Body of pancreas (tissue), 4 donors: ENCODE results near the gene ATP8B4.

Experiments used
- CTCF ChIP-seq, 7 experiments: fragments of 450-650 bp in 4 of 7; fragments of 200-600 bp in 3 of 7; sonication (generic) in 3 of 7; IDR thresholded peaks; one replicate each; pipeline ENCODE4 v1.5.1; 2016 to 2019; ENCODE audit warnings: antibody characterized with exemption in 7 of 7
- POLR2A ChIP-seq, 3 donors: fragments of 450-650 bp; IDR thresholded peaks; one replicate each; pipeline ENCODE4 v1.6.1; 2016; ENCODE audit warnings: antibody characterized with exemption in 3 of 3, mild to moderate bottlenecking in 2 of 3

- no peak for TF ChIP-seq CTCF (IDR thresholded peaks at IDR 0.05)
- no peak for TF ChIP-seq POLR2A (IDR thresholded peaks at IDR 0.05)
These were observed 228.3 kb downstream of the ATP8B4 start for GRCh38 chr15:49890689-49891088.
